LHCN-M2 (cell line): ENCODE data around the gene MROH8. TPM values are rescaled to one million over a fixed set of nuclear protein-coding genes. Genes with fewer than 3 reads are reported as not detected.
"Not testable (repeated sequence)": the region's sequence is repeated elsewhere in the genome, so short reads cannot be mapped to it uniquely, and the experiment has no call there.

Experiments
- DNase-seq: peaks from one replicate; pipeline ENCODE4 v3.0.0-alpha.2; 2012; ENCODE audit warnings: low read depth
- total RNA-seq: library from RNA; depleted of rRNA; stranded (reverse); fragments of >200 nt; gene quantifications from 2 replicates; pipeline ENCODE4 v1.2.3, GENCODE V29; 2014; rRNA removed

MROH8 gene
- total RNA-seq, 1 experiment from 2014 or later = 4.0 TPM

DNA sequence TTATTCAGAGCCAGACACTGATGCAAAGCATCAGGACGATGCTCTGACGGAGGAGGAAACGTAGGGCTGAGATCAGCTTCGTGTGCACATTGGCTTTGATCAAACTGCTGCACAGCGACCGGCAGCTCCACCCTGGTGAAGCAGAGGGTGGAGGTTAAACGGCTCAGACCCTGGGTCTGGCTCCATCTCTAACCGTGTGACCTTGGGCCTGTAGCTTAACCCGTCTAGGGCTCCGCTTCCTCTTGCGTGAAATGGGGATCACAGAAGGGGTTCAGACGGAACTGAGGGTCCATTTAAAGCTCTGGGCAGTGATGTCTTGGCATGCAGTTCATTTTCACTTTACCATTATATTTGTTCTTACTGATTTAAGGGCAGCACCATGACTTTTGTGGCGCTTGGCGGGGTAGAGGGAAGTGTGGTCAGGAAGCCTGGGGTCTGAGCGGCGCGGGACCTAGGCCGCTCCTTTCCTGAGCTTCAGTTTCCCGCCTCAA is 84.2 kb downstream of the MROH8 start:
- peak; percentile 18 for DNase-seq

DNA sequence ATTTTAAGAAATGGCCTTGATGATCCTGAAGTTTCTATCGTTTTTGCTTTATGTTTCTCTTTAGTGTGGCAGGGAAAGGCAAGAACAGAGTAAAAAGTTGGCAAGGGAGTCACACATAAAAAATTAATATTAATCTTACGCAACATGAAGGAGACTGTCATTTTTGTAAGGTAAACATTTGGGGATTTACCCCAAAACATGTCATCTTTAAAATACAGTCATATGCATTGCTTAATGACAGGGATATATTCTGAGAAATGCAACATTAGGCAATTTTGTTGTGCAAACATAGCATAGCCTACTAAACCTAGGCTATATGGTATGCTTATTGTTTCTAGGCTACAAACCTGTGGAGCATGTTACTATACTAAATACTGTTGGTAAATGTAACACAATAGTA is 88.9 kb downstream of the MROH8 start:
- DNase-seq = no peak

DNA sequence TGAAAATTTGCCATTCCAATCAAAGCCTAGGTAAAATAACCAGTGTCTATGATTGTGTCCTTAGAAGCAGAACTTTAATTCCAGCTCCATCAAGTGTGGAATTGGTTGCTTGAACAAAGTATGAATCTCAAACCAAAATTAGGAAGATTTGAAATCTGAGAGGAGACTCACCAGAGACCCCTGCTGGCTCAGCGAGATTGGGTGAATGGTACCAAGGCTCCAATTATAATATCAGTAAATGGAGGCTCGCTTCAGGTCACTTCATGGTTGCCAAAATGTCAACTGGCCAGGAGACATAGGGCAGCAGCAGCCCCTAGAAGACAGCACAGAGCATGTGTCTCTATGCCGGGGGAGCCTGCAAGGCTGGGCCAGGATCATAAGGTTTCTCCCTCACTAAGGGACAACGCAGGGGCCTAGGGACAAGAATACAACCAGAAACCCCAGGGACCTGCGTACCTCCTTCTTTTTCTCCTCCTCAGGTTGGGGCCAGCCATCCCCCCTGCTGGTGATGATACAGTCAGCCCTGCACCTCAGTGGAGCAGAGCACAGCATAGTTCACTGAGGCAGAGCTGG is 97.5 kb downstream of the MROH8 start:
- DNase-seq = peak; percentile 9

DNA sequence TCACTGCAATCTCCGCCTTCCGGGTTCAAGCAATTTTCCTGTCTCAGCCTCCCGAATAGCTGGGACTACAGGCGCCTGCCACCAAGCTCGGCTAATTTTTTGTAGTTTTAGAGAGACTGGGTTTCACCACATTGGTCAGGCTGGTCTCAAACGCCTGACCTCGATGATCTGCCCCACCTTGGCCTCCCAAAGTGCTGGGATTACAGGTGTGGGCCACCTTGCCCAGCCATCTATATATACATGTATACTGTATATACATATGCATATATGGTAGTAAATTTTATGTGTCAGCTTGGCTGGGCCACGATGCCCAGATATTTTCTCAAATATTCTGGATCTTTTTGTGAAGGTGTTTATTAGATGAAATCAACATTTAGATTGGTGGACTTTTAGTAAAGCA is 102.3 kb downstream of the MROH8 start:
- DNase-seq = no peak

DNA sequence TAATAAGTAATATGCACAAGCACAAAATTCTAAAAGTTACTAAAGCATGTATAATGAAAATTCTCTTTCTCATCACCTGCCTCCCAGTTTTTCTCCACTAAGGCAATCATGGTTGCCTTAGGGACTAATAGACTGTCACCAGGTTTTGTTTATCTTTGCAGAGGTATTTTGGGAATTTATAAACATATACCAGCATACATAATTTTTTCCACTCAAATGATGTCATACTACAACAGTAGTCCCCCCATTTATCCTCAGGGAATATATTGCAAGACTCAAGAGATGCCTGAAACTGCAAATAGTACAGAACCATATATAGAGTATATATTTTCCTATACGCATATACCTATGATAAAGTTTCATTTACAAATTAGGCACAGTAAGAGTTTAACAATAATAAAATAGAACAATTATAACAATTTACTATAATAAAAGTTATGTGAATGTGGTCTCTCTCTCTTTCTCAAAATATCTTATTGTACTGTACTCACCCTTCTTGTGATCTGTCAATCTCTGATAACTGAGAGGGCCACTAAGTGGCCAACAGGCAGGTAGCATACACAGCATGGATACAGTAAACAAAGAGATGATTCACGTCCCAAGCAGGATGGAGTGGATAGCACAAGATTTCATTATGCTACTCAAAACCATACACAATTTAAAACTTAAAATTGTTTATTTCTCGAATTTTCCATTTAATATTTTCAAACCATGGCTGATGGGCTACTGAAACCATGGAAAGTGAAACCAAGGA is 103.2 kb downstream of the MROH8 start:
- no peak for DNase-seq

GRCh38 chr20:37072293-37073196 is 106.8 kb downstream of the MROH8 start:
- DNase-seq = no peak

DNA sequence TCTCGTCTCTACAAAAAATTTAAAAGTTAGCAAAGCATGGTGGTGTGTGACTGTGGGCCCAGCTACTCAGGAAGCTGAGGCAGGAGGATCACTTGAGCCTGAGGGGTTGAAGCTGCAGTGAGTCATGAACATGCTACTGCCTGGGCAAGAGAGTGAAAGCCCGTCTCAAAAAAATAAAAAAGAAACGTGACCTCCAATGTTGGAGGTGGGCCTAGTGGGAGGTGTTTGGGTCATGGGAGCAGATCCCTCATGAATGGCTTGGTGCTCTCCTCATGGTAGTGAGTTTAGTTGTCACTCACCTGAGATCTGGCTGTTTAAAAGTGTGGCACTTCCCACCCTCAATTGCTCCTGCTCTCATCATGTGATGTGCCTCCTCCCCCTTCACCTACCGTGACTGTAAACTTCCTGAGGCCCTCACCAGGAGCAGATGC is 107.9 kb downstream of the MROH8 start:
- no peak for DNase-seq

- not testable (repeated sequence) for DNase-seq
Observed at GRCh38 chr20:37069563-37069962, 109.8 kb downstream of the MROH8 start.

DNA sequence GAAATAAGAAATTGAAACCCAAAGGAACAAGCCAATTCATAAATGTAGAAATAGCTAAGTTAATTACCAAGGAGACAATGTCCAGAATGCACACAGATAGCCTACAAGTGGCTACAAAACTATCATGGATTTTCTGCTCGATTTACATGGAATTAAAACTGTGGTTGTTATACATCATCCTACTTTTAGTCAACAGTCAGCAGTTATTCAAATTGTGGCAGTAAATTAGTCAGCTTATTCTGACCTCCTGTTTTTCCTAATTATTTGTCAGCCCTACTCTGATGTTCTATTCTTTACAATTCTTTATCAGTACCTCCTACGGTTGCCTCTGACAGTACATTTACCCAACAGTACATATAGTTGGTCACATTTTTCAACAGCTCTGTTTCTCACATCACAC is 113.2 kb downstream of the MROH8 start:
- no peak for DNase-seq

- DNase-seq = no peak
Observed at GRCh38 chr20:37055276-37055675, 124.1 kb downstream of the MROH8 start.

DNA sequence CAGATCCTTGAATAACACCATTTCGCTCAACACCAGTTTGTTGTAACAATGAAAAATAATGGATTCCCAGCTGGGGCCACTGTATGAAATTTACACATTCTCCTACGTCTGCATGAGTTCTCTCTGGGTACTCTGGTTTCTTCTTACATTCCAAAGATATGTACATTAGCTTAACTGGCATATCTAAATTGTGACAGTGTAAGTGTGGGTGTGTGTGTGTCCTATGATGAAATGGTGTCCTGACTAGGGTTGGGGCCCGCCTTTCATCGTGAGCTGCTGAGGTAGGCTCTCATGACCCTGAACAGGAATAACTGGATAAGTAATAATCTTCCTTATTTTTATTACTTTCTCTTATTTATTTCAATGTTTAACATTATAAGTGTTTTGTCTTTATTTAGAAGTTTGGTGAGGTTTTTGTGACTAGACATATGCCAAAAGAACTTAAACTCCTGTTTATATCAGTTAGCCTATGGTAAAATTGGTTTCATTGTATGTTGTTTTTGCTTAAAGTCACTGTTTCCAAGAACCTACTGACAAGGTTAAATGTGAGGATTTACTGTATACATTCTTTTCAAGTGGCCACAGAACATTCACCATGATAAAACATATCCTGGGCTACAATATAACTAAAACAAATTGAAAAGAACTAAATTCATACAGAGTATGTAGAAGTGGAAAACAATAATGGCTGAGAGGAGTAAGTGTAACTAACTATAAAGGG is 126.0 kb downstream of the MROH8 start:
- DNase-seq = no peak

Other genes starting within 250 kb of the MROH8 start
- 12.6 and 21.5 TPM in 2 replicates for gene SAMHD1, start 227.8 kb downstream of the MROH8 start, total RNA-seq
- 18.1 and 18.4 TPM in 2 replicates for gene RBL1, start 83.6 kb downstream of the MROH8 start, total RNA-seq
- gene RPN2, start 218 bp downstream of the MROH8 start, total RNA-seq = 260 and 273 TPM in 2 replicates
- gene GHRH, start 82.3 kb upstream of the MROH8 start, total RNA-seq = not detected in 2 replicates
- gene MANBAL, start 110.1 kb upstream of the MROH8 start, total RNA-seq = 14.5 and 21.9 TPM in 2 replicates
- gene SRC, start 166.6 kb upstream of the MROH8 start, total RNA-seq = 7.5 and 7.8 TPM in 2 replicates